ENCODE data around the gene SLC22A23.

GRCh38 chr6:3393836-3394202, 63.0 kb downstream of the SLC22A23 start:
- TF ChIP-seq CTCF (IDR thresholded peaks at IDR 0.05) (no peak), POLR2A (IDR thresholded peaks at IDR 0.05) (no peak), EP300 (IDR thresholded peaks at IDR 0.05) (no peak)

Measured in sigmoid colon (tissue), 4 donors.